ENCODE data around the gene NTHL1. TPM values are rescaled to one million over a fixed set of nuclear protein-coding genes. Genes with fewer than 3 reads are reported as not detected.

NTHL1 gene
- total and polyA plus RNA-seq, 9 donors, result 11.5 to 20.2 (median 14.5) TPM

DNA sequence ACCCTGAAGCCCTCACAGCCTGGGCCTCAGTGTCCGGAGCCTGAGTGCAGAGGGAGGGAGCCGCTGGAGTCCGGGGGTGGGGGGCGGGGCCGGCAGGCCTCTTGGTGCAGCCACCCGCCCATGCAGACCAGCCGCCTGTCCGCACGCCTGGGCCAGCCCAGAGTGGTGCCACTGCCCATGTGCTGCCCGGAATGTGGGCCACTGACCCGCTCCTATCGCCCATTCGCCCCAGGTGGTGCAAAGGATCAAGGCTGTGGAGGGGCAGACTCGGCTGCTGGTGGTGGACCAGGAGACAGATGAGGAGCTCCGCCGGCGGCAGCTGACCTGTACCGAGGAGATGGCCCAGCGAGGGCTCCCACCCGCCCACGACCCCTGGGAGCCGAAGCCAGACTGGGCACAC is 18.3 kb downstream of the NTHL1 start:
- no peak for DNase-seq
- peaks cover 62% of the 10 kb centered on the region for H3K4me1 ChIP-seq (ENCODE audit: control insufficient read depth, insufficient read depth, low read length)
- 76% methylated on average over 21 of the region's 22 CpGs for WGBS (ENCODE audit: insufficient coverage)
- H3K27me3 ChIP-seq (ENCODE audit: control insufficient read depth, insufficient read depth, low read length), result peaks cover 6% of the 10 kb centered on the region
- no peak overlapping the region for H3K27ac ChIP-seq (ENCODE audit: low read length)
- peaks cover 8% of the 10 kb centered on the region for H3K36me3 ChIP-seq (ENCODE audit: control insufficient read depth, insufficient read depth, low read length)
- H3K9me3 ChIP-seq (replicated peaks; ENCODE audit: control insufficient read depth, low read depth, low read length), result no peaks in the 10 kb centered on the region
- H3K4me3 ChIP-seq (ENCODE audit: low read length), result no peak overlapping the region

DNA sequence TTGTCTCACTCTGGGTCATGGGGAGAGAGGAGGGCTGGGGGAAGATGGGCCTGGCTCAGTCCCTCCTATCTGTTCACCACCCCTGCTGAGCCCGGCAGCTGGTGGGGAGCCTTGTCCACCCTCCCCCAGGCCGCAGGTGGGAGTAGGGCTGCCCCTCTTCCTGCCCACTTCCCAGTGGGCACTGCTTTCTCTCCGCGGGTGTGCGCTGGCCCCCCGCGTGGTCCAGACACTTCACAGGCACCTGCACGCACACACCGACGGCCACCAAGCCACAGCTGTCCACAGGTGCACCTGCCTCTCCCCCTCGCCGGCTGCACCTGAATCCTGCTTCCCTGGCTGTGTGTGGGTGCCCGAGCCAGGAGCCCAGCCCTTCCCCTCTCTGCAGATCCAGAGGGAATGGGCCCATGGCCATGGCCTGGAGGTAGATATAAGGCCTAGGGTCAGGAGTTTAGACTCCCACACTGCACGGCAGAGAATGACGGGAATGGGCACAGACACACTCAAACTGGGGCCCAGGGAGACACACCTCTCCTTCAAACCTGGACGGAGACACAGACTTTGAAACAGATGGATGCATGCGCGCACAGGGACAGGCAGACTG is 18.9 kb downstream of the NTHL1 start:
- peaks cover 8% of the 10 kb centered on the region for H3K36me3 ChIP-seq (ENCODE audit: control insufficient read depth, insufficient read depth, low read length)
- H3K9me3 ChIP-seq (replicated peaks; ENCODE audit: control insufficient read depth, low read depth, low read length), result no peaks in the 10 kb centered on the region
- DNase-seq, result no peak
- H3K27me3 ChIP-seq (ENCODE audit: control insufficient read depth, insufficient read depth, low read length), result peaks cover 6% of the 10 kb centered on the region
- 79% methylated on average over 14 of the region's 18 CpGs for WGBS (ENCODE audit: insufficient coverage)
- H3K4me1 ChIP-seq (ENCODE audit: control insufficient read depth, insufficient read depth, low read length), result peaks cover 63% of the 10 kb centered on the region
- H3K27ac ChIP-seq (ENCODE audit: low read length), result no peak overlapping the region
- H3K4me3 ChIP-seq (ENCODE audit: low read length), result peak overlapping the region; percentile 50

DNA sequence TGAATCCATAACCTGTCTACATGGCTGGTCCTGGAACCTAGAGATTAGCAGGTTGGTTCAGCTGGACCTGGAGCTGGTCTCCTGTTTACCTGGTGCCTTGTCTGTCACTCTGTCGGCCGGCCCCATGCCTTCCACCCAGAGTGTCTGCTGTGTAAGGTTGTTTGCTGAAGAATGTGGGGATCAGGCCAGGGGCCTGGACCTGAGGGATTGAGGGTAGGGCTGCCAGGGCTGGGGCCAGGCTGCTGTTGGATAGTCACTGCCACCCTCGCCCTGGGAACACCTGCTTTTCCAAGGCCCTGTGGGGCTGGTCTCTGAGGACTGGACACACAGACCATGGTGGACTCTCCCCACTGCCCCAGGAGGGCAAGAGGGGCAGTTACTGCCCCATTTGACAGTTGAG is 19.5 kb downstream of the NTHL1 start:
- 57% methylated on average over 3 of the region's 3 CpGs for WGBS (ENCODE audit: insufficient coverage)
- DNase-seq, result no peak
- Histone ChIP-seq H3K4me1 (ENCODE audit: control insufficient read depth, insufficient read depth, low read length) (peaks cover 63% of the 10 kb centered on the region), H3K27ac (ENCODE audit: low read length) (no peak overlapping the region), H3K36me3 (ENCODE audit: control insufficient read depth, insufficient read depth, low read length) (peaks cover 8% of the 10 kb centered on the region), H3K4me3 (ENCODE audit: low read length) (peak overlapping the region; percentile 50), H3K9me3 (replicated peaks; ENCODE audit: control insufficient read depth, low read depth, low read length) (no peaks in the 10 kb centered on the region), H3K27me3 (ENCODE audit: control insufficient read depth, insufficient read depth, low read length) (peaks cover 6% of the 10 kb centered on the region)

DNA sequence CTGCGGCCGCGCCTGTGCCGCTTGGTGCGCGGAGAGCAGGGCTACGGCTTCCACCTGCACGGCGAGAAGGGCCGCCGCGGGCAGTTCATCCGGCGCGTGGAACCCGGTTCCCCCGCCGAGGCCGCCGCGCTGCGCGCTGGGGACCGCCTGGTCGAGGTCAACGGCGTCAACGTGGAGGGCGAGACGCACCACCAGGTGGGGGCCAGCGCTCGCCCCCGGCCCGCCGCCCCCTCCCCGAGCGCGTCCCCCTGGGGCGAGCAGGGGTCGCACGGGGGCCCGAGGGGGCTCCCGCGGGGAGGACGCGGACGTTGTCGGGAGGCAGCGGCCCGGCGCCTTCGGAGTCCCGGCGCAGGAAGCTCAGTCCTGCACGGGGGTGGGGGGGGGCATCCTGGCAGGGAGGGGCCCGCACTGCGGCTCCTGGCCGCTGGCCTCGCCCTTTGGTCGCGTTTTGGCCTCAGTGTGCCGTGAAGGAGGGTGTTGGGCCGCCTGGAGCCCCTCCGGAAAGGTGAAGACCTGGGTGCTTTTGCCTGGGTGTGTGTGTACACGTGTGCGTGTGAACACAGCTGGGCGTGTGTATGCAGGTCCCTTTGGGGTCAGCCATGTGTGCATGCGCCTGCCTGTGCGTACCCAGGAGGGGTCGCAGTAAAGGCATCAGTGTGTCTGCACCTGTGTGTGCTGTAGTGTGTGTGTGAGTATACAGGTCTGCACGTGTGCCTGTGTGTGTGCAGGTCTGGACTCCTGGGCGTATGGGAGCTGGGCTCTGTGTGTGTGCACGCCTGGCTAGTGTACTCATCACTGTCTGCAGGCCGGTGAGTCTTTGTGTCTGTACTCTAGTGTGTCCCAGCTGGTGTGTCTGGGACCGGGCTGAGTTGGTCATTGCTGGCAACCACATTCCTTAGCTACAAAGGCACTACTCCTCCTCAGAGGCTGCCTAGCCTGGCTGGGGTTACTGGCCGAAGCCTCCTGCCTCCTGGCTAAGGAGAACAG is 20.3 kb downstream of the NTHL1 start:
- Histone ChIP-seq H3K9me3 (replicated peaks; ENCODE audit: control insufficient read depth, low read depth, low read length) (no peaks in the 10 kb centered on the region), H3K27me3 (ENCODE audit: control insufficient read depth, insufficient read depth, low read length) (peaks cover 6% of the 10 kb centered on the region), H3K4me1 (ENCODE audit: control insufficient read depth, insufficient read depth, low read length) (peaks cover 61% of the 10 kb centered on the region), H3K27ac (ENCODE audit: low read length) (no peak overlapping the region), H3K36me3 (ENCODE audit: control insufficient read depth, insufficient read depth, low read length) (peaks cover 8% of the 10 kb centered on the region), H3K4me3 (ENCODE audit: low read length) (peak overlapping the region; percentile 50)
- DNase-seq, result peak; percentile 40
- 3% methylated on average over 67 of the region's 76 CpGs for WGBS (ENCODE audit: insufficient coverage)

DNA sequence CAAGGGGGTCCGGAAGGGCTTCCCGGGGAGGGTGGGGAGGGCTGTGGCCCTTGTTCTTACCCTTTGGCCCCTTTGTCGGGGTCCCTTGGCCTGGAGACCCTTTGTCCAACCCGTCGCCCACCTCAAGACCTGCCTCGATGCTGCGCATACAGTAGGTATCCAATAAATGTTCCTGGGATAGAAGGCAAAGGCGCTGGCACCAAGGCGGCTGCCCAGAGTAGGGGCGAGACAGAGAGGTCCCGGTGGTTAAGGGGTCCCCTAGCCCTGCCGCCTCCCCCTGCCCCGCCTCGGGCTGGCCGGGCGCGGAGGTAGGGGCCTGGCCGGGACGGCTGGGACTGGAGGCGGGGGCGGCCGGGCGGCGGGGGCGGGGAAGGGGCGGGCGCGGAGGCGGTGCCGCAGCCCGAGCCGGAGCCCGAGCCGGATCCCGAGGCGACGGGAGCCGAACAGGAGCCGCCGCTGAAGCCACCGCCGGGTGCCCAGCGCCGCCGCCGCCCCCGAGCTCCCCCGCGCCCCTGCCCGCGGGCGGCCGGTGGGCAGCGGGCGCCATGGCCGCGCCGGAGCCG is 21.1 kb downstream of the NTHL1 start, which contains the start of gene NHERF2:
NHERF2 (plus strand) TSS at position 442 of the 563 bp plus-strand sequence; CDS start at position 546, 104 bp downstream.
- peaks cover 10% of the 10 kb centered on the region for H3K27me3 ChIP-seq (ENCODE audit: control insufficient read depth, insufficient read depth, low read length)
- H3K4me1 ChIP-seq (ENCODE audit: control insufficient read depth, insufficient read depth, low read length), result peaks cover 58% of the 10 kb centered on the region
- peaks cover 8% of the 10 kb centered on the region for H3K36me3 ChIP-seq (ENCODE audit: control insufficient read depth, insufficient read depth, low read length)
- no peak within 1 kb of the TSS for H3K27ac ChIP-seq (ENCODE audit: low read length)
- DNase-seq, result peak; percentile 57
- no peaks in the 10 kb centered on the region for H3K9me3 ChIP-seq (replicated peaks; ENCODE audit: control insufficient read depth, low read depth, low read length)
- H3K4me3 ChIP-seq (ENCODE audit: low read length), result peak within 1 kb of the TSS; percentile 50
- 2% methylated on average over 45 of the region's 59 CpGs for WGBS (ENCODE audit: insufficient coverage)

DNA sequence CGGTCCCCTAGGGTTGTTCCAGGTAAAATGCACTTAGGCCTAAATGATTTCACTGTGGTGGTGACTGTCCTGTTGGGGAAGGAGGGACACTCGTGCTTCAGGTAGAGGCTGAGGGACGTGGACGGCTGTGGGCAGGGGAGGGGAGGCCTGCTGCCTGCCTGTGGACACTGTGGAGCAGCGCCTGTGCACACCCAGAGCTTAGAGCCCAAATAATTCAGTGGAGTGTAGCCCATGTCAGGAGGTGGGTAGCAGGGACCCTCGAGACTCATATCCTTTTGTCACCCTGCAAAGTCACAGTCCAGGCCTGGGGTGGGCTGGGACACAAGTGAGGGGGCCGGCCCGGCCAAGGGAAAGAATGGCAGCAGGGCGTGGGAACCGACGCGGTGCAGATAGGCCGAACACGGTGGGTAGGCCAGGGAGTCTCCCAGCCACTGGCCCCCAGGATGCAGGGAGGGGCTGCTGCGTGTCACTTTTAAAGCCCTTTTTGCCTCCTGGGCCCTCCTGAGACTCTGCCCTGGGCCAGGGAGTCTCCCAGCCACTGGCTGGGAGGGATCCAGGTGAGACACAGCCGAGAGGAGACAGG is 21.7 kb downstream of the NTHL1 start:
- H3K27me3 ChIP-seq (ENCODE audit: control insufficient read depth, insufficient read depth, low read length), result peaks cover 12% of the 10 kb centered on the region
- H3K4me3 ChIP-seq (ENCODE audit: low read length), result no peak overlapping the region
- peaks cover 55% of the 10 kb centered on the region for H3K4me1 ChIP-seq (ENCODE audit: control insufficient read depth, insufficient read depth, low read length)
- 85% methylated on average over 15 of the region's 16 CpGs for WGBS (ENCODE audit: insufficient coverage)
- no peaks in the 10 kb centered on the region for H3K9me3 ChIP-seq (replicated peaks; ENCODE audit: control insufficient read depth, low read depth, low read length)
- no peak overlapping the region for H3K27ac ChIP-seq (ENCODE audit: low read length)
- peaks cover 8% of the 10 kb centered on the region for H3K36me3 ChIP-seq (ENCODE audit: control insufficient read depth, insufficient read depth, low read length)
- no peak for DNase-seq

DNA sequence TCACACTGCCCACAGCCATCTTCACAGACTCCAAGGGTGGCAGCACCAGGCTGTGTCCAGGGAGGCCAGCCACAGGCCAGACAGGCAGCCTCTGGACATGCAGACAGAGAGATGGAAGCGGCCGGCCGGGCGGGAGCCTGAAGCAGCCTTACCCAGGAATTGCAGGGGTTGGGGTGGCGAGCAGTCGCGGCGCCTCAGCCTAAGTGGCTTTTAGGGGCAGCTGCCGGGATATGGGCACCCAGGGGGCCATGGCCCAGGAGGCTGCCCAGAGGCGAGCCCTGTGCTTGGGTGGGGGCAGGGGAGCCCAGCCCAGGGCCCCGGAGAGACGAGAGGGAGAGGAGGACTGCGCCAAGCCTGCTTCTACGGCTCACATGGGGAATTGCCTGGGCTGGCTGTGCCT is 22.4 kb downstream of the NTHL1 start:
- Histone ChIP-seq H3K36me3 (ENCODE audit: control insufficient read depth, insufficient read depth, low read length) (peaks cover 7% of the 10 kb centered on the region), H3K4me1 (ENCODE audit: control insufficient read depth, insufficient read depth, low read length) (peaks cover 62% of the 10 kb centered on the region), H3K27me3 (ENCODE audit: control insufficient read depth, insufficient read depth, low read length) (peaks cover 19% of the 10 kb centered on the region)

DNA sequence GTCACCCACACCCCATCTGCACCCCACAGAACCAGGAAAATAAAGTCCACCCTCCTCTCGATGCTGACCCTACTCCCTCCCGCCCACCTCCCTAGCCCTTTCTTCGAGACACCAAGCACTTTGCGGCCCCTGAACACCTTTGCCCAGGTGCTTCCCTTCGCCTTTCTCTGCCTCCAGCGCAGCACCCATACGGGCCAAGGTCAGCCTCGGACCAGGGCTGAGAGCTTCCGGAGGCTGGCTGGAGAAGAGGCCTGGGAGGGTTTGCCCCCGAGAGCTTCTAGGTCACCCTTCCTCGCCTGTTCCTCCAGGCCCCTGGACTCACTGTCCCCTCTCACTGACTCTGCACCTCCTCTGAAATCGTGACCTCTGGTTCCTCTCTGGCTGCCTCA is 23.6 kb downstream of the NTHL1 start:
- 79% methylated on average over 12 of the region's 12 CpGs for WGBS (ENCODE audit: insufficient coverage)
- Histone ChIP-seq H3K36me3 (ENCODE audit: control insufficient read depth, insufficient read depth, low read length) (no peaks in the 10 kb centered on the region), H3K9me3 (replicated peaks; ENCODE audit: control insufficient read depth, low read depth, low read length) (no peaks in the 10 kb centered on the region), H3K27me3 (ENCODE audit: control insufficient read depth, insufficient read depth, low read length) (peaks cover 30% of the 10 kb centered on the region), H3K27ac (ENCODE audit: low read length) (peak overlapping the region; percentile 83), H3K4me1 (ENCODE audit: control insufficient read depth, insufficient read depth, low read length) (peaks cover 64% of the 10 kb centered on the region), H3K4me3 (ENCODE audit: low read length) (no peak overlapping the region)
- no peak for DNase-seq

More for the DNA sequence above, 22.4 kb downstream of the NTHL1 start:
- 88% methylated on average over 14 of the region's 14 CpGs for WGBS (ENCODE audit: insufficient coverage)
- Histone ChIP-seq H3K9me3 (replicated peaks; ENCODE audit: control insufficient read depth, low read depth, low read length) (no peaks in the 10 kb centered on the region), H3K27ac (ENCODE audit: low read length) (no peak overlapping the region), H3K4me3 (ENCODE audit: low read length) (no peak overlapping the region)
- no peak for DNase-seq

DNA sequence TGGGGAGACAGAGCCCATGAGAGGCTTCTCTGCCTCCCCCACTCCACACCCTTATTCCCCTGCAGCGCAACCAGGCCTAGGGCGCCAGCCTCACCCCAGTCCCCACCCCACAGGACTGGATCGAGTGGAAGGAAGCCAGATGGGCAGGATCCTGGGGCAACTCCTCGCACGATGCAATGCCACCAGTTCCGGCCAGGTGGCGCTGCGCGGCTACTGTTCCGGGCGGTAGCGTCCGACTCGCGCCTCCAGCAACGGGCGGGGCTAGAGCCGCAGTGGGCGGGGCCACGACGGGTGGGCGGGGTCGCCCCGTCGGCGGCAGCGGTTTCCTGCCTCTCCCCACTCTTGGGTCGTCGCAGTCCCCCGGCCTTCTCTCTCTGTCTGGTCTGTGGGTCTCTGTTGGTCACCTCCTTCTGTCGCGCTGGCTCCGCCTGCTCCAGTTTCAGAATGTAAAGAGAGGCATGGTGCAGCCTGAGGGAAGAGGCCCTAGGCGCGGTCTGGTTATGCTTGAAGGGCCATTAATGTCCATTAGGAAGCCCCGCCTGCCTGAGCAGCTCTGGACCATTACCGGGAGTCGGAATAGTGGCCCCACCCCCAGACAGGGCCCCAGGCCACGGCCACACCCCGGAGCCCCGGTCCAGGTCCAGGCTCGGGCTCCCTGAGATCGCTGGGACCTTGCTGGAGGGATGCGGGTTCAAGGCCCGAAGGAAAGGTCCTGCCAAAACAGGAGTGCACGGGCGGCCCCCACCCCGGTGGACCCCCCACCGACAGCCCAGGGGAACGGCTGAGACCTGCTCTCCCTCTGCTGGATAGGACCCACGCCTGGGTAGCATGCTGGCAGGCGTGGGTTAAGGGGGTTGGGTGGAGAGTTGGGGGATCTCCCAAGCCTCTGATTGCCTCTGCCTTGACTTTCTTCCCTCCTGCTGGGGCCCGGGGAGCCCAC is 24.3 kb downstream of the NTHL1 start:
- peaks cover 33% of the 10 kb centered on the region for H3K27me3 ChIP-seq (ENCODE audit: control insufficient read depth, insufficient read depth, low read length)
- H3K4me1 ChIP-seq (ENCODE audit: control insufficient read depth, insufficient read depth, low read length), result peaks cover 59% of the 10 kb centered on the region
- no peaks in the 10 kb centered on the region for H3K9me3 ChIP-seq (replicated peaks; ENCODE audit: control insufficient read depth, low read depth, low read length)
- WGBS (ENCODE audit: insufficient coverage), result 6% methylated on average over 45 of the region's 53 CpGs
- H3K27ac ChIP-seq (ENCODE audit: low read length), result peak overlapping the region; percentile 83
- peak overlapping the region; percentile 39 for H3K4me3 ChIP-seq (ENCODE audit: low read length)
- DNase-seq, result peak; percentile 93
- no peaks in the 10 kb centered on the region for H3K36me3 ChIP-seq (ENCODE audit: control insufficient read depth, insufficient read depth, low read length)
